Measurements from ENCODE around the gene CTCFL. TPM values are rescaled to one million over a fixed set of nuclear protein-coding genes. Genes with fewer than 3 reads are reported as not detected.

Gene CTCFL
- total RNA-seq, 1 experiment from 2014 or later, result 0.90 TPM

DNA sequence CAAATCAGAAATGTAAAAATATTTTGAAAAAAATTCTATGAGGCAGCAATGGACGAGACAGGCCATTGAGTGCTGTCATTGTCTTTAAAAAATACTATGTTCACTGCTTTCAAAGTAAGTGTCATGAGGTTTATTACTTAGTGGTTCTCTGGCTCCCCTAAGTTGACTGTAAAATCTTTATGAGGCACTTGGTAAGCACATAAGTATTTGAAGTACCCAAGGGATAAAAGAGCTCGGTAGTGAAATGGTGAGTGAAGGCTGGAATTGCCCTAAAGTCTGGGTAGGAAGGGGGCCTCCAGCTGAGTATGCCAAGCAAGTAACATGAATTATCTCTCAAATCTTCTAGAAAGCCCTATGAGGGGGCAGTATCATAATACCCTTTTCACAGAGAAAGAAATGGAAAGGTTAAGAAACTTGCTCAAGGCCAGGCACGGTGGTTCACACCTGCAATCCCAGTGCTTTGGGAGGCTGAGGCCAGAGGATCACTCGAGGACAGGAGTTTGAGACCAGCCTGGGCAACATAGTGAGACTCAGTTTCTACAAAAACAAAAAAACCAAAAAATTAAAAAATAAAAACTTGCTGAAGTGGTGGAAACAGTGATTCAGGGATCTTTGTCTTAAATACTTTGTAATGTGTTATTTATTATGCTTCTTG lies 5.5 kb upstream of the CTCFL start:
- ChIA-PET POLR2A (ENCODE audit: low non-redundant PET) (interaction anchor here (1.0 kb wide), 1 partner anchor 15 kb away, joined by 5 read pairs; no protein-coding TSS in a partner anchor), CTCF (no interaction called here)
- no peak overlapping the region for H3K4me3 ChIP-seq (ENCODE audit: low read depth, low read length, poor library complexity, severe bottlenecking)
- TF ChIP-seq EZH2 (IDR thresholded peaks at IDR 0.05; ENCODE audit: borderline replicate concordance, low read depth, low read length, poor library complexity, severe bottlenecking) (no peak), CTCF (conservative IDR thresholded peaks at IDR 0.05; ENCODE audit: low read depth, low read length) (no peak)
- intact Hi-C loops (cut with micrococcal nuclease; ENCODE audit: unreplicated experiment), result no loop called here
- DNase-seq (ENCODE audit: low spot score), result no peak
- H3K27ac ChIP-seq (ENCODE audit: low read depth, low read length, poor library complexity, severe bottlenecking), result no peak overlapping the region
- H3K36me3 ChIP-seq (ENCODE audit: insufficient read depth, low read length, poor library complexity, severe bottlenecking), result no peaks in the 10 kb centered on the region
- no peaks in the 10 kb centered on the region for H3K27me3 ChIP-seq (replicated peaks; ENCODE audit: insufficient read depth, low read depth, low read length, poor library complexity)
- no peaks in the 10 kb centered on the region for H3K4me1 ChIP-seq (ENCODE audit: insufficient read depth, low read length, poor library complexity, severe bottlenecking)
- BruUV-seq (replicated peaks), result no TSS peak
- no peaks in the 10 kb centered on the region for H3K9me3 ChIP-seq (ENCODE audit: low read depth, low read length, poor library complexity, severe bottlenecking)

GRCh38 chr20:57529810-57530209 lies 4.9 kb upstream of the CTCFL start:
- intact Hi-C loops (cut with micrococcal nuclease; ENCODE audit: unreplicated experiment), result no loop called here
- POLR2A ChIA-PET (ENCODE audit: low non-redundant PET), result no interaction called here
- BruUV-seq (replicated peaks), result no TSS peak

DNA sequence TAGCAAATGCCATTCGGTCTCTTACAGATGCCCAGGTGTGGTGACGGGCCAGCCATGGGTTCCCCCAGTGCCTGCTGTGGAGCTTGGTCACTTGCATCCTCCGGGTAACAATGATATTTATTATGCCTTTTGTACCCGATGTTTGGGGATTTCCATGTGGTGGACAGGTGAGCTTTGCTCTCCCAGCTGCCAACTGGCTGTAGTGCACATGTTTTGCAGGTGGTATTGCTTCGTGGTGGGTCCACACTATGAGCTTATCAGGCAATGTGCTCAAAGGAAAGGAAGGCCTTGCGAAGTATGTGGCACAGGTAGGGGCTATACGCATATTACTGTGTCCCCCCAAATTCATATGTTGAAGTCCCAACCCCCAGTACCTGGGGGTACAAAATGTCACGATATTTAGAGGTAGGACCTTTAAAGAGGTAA lies 4.2 kb upstream of the CTCFL start:
- no TSS peak for BruUV-seq (replicated peaks)
- H3K36me3 ChIP-seq (ENCODE audit: insufficient read depth, low read length, poor library complexity, severe bottlenecking), result no peaks in the 10 kb centered on the region
- H3K27me3 ChIP-seq (replicated peaks; ENCODE audit: insufficient read depth, low read depth, low read length, poor library complexity), result no peaks in the 10 kb centered on the region
- H3K4me1 ChIP-seq (ENCODE audit: insufficient read depth, low read length, poor library complexity, severe bottlenecking), result no peaks in the 10 kb centered on the region
- POLR2A ChIA-PET (ENCODE audit: low non-redundant PET), result no interaction called here
- DNase-seq (ENCODE audit: low spot score), result no peak
- no peak for TF ChIP-seq CTCF (conservative IDR thresholded peaks at IDR 0.05; ENCODE audit: low read depth, low read length)
- TF ChIP-seq EZH2 (IDR thresholded peaks at IDR 0.05; ENCODE audit: borderline replicate concordance, low read depth, low read length, poor library complexity, severe bottlenecking), result no peak
- H3K27ac ChIP-seq (ENCODE audit: low read depth, low read length, poor library complexity, severe bottlenecking), result no peak overlapping the region
- intact Hi-C loops (cut with micrococcal nuclease; ENCODE audit: unreplicated experiment), result no loop called here
- CTCF ChIA-PET, result no interaction called here
- H3K4me3 ChIP-seq (ENCODE audit: low read depth, low read length, poor library complexity, severe bottlenecking), result no peak overlapping the region
- H3K9me3 ChIP-seq (ENCODE audit: low read depth, low read length, poor library complexity, severe bottlenecking), result no peaks in the 10 kb centered on the region

More at GRCh38 chr20:57529810-57530209, 4.9 kb upstream of the CTCFL start:
- Histone ChIP-seq H3K27ac (ENCODE audit: low read depth, low read length, poor library complexity, severe bottlenecking) (no peak overlapping the region), H3K9me3 (ENCODE audit: low read depth, low read length, poor library complexity, severe bottlenecking) (no peaks in the 10 kb centered on the region), H3K4me1 (ENCODE audit: insufficient read depth, low read length, poor library complexity, severe bottlenecking) (no peaks in the 10 kb centered on the region), H3K27me3 (replicated peaks; ENCODE audit: insufficient read depth, low read depth, low read length, poor library complexity) (no peaks in the 10 kb centered on the region), H3K36me3 (ENCODE audit: insufficient read depth, low read length, poor library complexity, severe bottlenecking) (no peaks in the 10 kb centered on the region), H3K4me3 (ENCODE audit: low read depth, low read length, poor library complexity, severe bottlenecking) (no peak overlapping the region)
- TF ChIP-seq CTCF (conservative IDR thresholded peaks at IDR 0.05; ENCODE audit: low read depth, low read length) (no peak), EZH2 (IDR thresholded peaks at IDR 0.05; ENCODE audit: borderline replicate concordance, low read depth, low read length, poor library complexity, severe bottlenecking) (no peak)
- CTCF ChIA-PET, result no interaction called here
- DNase-seq (ENCODE audit: low spot score), result no peak

Measured in A673 (cell line).